Retinal pigment epithelial cell (primary cell): ENCODE data around the gene PASD1.

Source experiments
- DNase-seq: peaks from one replicate; pipeline ENCODE4 v3.0.0-alpha.2; 2010; ENCODE audit warnings: low read depth
- H3K4me3 ChIP-seq: 2 replicates; pipeline ENCODE4 v1.5.1; 2011; ENCODE audit warnings: mild to moderate bottlenecking, low read length, control low read depth, moderate library complexity
- CTCF ChIP-seq: conservative IDR thresholded peaks from 2 replicates; pipeline ENCODE4 v1.5.1; 2011; ENCODE audit warnings: low read depth, low read length, control low read depth, inconsistent platforms

PASD1 gene, protein sequence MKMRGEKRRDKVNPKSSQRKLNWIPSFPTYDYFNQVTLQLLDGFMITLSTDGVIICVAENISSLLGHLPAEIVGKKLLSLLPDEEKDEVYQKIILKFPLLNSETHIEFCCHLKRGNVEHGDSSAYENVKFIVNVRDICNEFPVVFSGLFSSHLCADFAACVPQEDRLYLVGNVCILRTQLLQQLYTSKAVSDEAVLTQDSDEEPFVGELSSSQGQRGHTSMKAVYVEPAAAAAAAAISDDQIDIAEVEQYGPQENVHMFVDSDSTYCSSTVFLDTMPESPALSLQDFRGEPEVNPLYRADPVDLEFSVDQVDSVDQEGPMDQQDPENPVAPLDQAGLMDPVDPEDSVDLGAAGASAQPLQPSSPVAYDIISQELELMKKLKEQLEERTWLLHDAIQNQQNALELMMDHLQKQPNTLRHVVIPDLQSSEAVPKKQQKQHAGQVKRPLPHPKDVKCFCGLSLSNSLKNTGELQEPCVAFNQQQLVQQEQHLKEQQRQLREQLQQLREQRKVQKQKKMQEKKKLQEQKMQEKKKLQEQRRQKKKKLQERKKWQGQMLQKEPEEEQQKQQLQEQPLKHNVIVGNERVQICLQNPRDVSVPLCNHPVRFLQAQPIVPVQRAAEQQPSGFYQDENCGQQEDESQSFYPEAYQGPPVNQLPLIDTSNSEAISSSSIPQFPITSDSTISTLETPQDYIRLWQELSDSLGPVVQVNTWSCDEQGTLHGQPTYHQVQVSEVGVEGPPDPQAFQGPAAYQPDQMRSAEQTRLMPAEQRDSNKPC

GRCh38 chrX:151563449-151563848, at the start of gene PASD1:
Gene PASD1 (plus strand): TSS chrX:151563675. CDS start chrX:151601554, 37,879 bp downstream.
- H3K4me3 ChIP-seq: no peak within 1 kb of the TSS
- TF ChIP-seq CTCF: no peak
- DNase-seq: no peak

- DNase-seq: no peak
- H3K4me3 ChIP-seq: no peak overlapping the region
- no peak for TF ChIP-seq CTCF
These were observed 48.2 kb upstream of the PASD1 start for GRCh38 chrX:151515237-151515636.

GRCh38 chrX:151516538-151517187, 46.8 kb upstream of the PASD1 start:
- no peak for DNase-seq
- TF ChIP-seq CTCF: no peak
- H3K4me3 ChIP-seq: no peak overlapping the region

DNA sequence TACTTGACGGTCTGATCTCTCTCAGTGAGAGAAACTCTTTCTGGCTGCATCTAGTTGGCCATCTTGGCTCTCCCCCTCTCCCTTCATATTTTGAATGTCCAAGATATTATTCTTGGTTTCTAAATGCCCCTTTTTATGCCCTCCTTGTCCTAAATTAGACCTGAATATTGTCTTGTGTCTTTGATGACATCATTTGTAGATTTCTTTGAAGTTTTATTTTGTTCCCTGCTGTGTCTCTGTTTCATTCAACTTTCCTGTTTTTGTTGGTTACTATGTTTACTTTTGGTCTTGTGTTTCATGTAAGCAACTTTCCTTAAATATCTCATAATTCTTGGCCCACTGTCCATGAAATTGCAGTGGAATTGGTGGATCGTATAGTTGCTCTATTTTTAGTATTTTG, 46.1 kb upstream of the PASD1 start:
- no peak overlapping the region for H3K4me3 ChIP-seq
- TF ChIP-seq CTCF: no peak
- no peak for DNase-seq

- TF ChIP-seq CTCF: no peak
- no peak for DNase-seq
- H3K4me3 ChIP-seq: no peak overlapping the region
These were observed 40.1 kb upstream of the PASD1 start for GRCh38 chrX:151523351-151523750.

DNA sequence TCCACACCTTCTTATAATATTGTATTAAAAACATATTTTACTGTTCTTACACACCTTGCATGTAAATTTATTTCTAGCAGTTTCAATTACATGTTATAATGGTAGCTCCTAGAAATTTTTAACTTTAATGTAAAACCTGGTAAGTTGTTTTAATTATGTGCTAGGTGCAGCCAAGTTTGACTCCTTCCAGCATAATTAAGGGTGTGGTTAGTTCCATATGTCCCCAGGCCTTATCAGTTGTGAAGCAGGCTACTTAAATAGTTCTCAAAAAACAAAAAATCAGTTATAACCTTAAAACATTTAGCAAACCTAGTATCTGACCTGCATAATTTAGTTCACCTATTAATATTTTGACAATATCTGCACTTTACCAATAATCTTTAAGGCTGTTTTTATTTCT, 26.9 kb upstream of the PASD1 start:
- TF ChIP-seq CTCF: no peak
- no peak overlapping the region for H3K4me3 ChIP-seq
- no peak for DNase-seq
